NT2/D1 (cell line): ENCODE measurements around the gene ARSB.

Experiments
- SUZ12 ChIP-seq: IDR thresholded peaks from 2 replicates; pipeline ENCODE4 v1.6.1; 2011; ENCODE audit not compliant: insufficient read length, insufficient read depth; ENCODE audit errors: extremely low read depth
- YY1 ChIP-seq: IDR thresholded peaks from 2 replicates; pipeline ENCODE4 v1.6.1; 2011; ENCODE audit not compliant: insufficient read length, insufficient read depth
- ZNF274 ChIP-seq: IDR thresholded peaks from 2 replicates; pipeline ENCODE4 v1.6.1; 2011; ENCODE audit warnings: mild to moderate bottlenecking, low read depth, low read length

DNA sequence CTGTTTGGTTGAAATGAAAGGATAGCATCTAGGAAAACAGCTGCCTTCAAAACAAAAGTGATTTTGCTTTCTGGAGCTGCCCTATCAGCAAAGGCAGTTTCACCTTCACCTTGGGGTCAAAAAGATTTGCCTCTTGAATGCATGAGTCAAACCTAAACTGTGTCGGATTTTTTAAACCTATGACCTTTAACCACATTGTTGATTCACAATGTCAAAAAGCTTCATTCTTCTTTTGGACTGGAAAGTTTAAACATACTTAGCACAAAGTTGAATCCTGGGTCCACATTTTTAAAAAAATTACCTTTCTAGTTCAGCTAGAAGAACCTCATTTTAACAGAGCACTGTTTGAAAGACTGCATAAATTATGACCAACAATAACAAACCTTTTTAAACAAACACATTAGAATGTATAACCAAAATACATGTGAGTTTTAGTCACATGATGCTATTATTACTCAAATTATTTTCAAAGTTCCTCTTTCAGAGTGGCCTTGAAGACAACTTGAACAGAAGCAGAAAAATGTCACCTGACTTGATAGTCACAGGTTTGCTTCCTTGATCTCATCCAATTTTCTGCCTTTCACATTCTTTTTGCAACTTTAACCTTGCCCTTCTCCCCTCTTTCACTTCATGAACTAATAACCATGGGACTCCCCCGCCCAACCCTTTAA is 226.8 kb downstream of the ARSB start:
- TF ChIP-seq SUZ12: no peak
- TF ChIP-seq YY1: no peak
- TF ChIP-seq ZNF274: no peak
